Memory B cell (primary cell): ENCODE data around the gene PPFIA2.

ENCODE experiments used
- ATAC-seq: fragments of 150-1000 bp; cut with Tn5 transposase; 2 replicates; pipeline ENCODE4 v1.10.0; 2021; ENCODE audit warnings: low read depth, mild to moderate bottlenecking, moderate library complexity
- DNase-seq, 2 donors: peaks; one replicate each; pipeline ENCODE4 v3.0.0; 2022; ENCODE audit warnings: low spot score in 2 of 2
- H3K27ac Mint-ChIP-seq: one replicate; pipeline ENCODE4 v1.8.0; 2022; ENCODE audit warnings: mild to moderate bottlenecking, moderate library complexity, mixed read lengths
- H3K27me3 Mint-ChIP-seq: one replicate; pipeline ENCODE4 v1.8.0; 2022; ENCODE audit warnings: mixed read lengths
- H3K36me3 Mint-ChIP-seq: one replicate; pipeline ENCODE4 v1.8.0; 2022; ENCODE audit warnings: mild to moderate bottlenecking, mixed read lengths
- H3K4me1 Mint-ChIP-seq: one replicate; pipeline ENCODE4 v1.8.0; 2022; ENCODE audit warnings: mixed read lengths
- H3K4me3 Mint-ChIP-seq: one replicate; pipeline ENCODE4 v1.8.0; 2022; ENCODE audit warnings: mild to moderate bottlenecking, moderate library complexity, mixed read lengths
- H3K9me3 Mint-ChIP-seq: one replicate; pipeline ENCODE4 v1.8.0; 2022; ENCODE audit warnings: mixed read lengths

PPFIA2 gene

GRCh38 chr12:81300454-81300853 is 458.7 kb downstream of the PPFIA2 start:
- Mint-ChIP-seq H3K27ac (no peak overlapping the region), H3K36me3 (no peaks in the 10 kb centered on the region), H3K4me1 (no peaks in the 10 kb centered on the region), H3K9me3 (peaks cover under 1% of the 10 kb centered on the region), H3K27me3 (no peaks in the 10 kb centered on the region), H3K4me3 (no peak overlapping the region)
- DNase-seq, result no peak
- no peak for ATAC-seq

GRCh38 chr12:81297601-81298000 is 461.5 kb downstream of the PPFIA2 start:
- DNase-seq (no peak), ATAC-seq (no peak)
- Mint-ChIP-seq H3K4me1 (no peaks in the 10 kb centered on the region), H3K4me3 (no peak overlapping the region), H3K9me3 (peaks cover 1% of the 10 kb centered on the region), H3K27ac (no peak overlapping the region), H3K27me3 (no peaks in the 10 kb centered on the region), H3K36me3 (no peaks in the 10 kb centered on the region)

GRCh38 chr12:81296556-81297305 is 462.4 kb downstream of the PPFIA2 start:
- no peaks in the 10 kb centered on the region for H3K4me1 Mint-ChIP-seq
- H3K4me3 Mint-ChIP-seq, result no peak overlapping the region
- ATAC-seq (no peak), DNase-seq (no peak)
- H3K27ac Mint-ChIP-seq, result no peak overlapping the region
- no peaks in the 10 kb centered on the region for H3K36me3 Mint-ChIP-seq
- no peaks in the 10 kb centered on the region for H3K27me3 Mint-ChIP-seq
- peaks cover 1% of the 10 kb centered on the region for H3K9me3 Mint-ChIP-seq

GRCh38 chr12:81295251-81295650 is 463.9 kb downstream of the PPFIA2 start:
- Mint-ChIP-seq H3K27me3 (no peaks in the 10 kb centered on the region), H3K4me3 (no peak overlapping the region), H3K4me1 (no peaks in the 10 kb centered on the region), H3K36me3 (no peaks in the 10 kb centered on the region), H3K9me3 (peaks cover 1% of the 10 kb centered on the region), H3K27ac (no peak overlapping the region)
- DNase-seq (no peak), ATAC-seq (no peak)

GRCh38 chr12:81294325-81295190 is 464.6 kb downstream of the PPFIA2 start:
- no peaks in the 10 kb centered on the region for H3K4me1 Mint-ChIP-seq
- no peak overlapping the region for H3K27ac Mint-ChIP-seq
- ATAC-seq, result no peak
- no peak overlapping the region for H3K4me3 Mint-ChIP-seq
- H3K36me3 Mint-ChIP-seq, result no peaks in the 10 kb centered on the region
- no peak for DNase-seq
- peaks cover 1% of the 10 kb centered on the region for H3K9me3 Mint-ChIP-seq
- no peaks in the 10 kb centered on the region for H3K27me3 Mint-ChIP-seq

GRCh38 chr12:81288651-81289050 is 470.5 kb downstream of the PPFIA2 start:
- ATAC-seq (no peak), DNase-seq (no peak)
- Mint-ChIP-seq H3K4me3 (no peak overlapping the region), H3K27ac (no peak overlapping the region), H3K36me3 (no peaks in the 10 kb centered on the region), H3K4me1 (no peaks in the 10 kb centered on the region), H3K9me3 (peaks cover 2% of the 10 kb centered on the region), H3K27me3 (no peaks in the 10 kb centered on the region)

- H3K4me3 Mint-ChIP-seq, result no peak overlapping the region
Measured at GRCh38 chr12:81284137-81284536, 475.0 kb downstream of the PPFIA2 start.

GRCh38 chr12:81274637-81275529 is 484.3 kb downstream of the PPFIA2 start:
- ATAC-seq (no peak), DNase-seq (no peak)
- Mint-ChIP-seq H3K36me3 (no peaks in the 10 kb centered on the region), H3K27ac (no peak overlapping the region), H3K27me3 (no peaks in the 10 kb centered on the region), H3K4me1 (no peaks in the 10 kb centered on the region), H3K4me3 (no peak overlapping the region), H3K9me3 (peaks cover 3% of the 10 kb centered on the region)

More at GRCh38 chr12:81284137-81284536, 475.0 kb downstream of the PPFIA2 start:
- peaks cover 2% of the 10 kb centered on the region for H3K9me3 Mint-ChIP-seq
- H3K4me1 Mint-ChIP-seq, result no peaks in the 10 kb centered on the region
- DNase-seq (no peak), ATAC-seq (no peak)
- H3K36me3 Mint-ChIP-seq, result no peaks in the 10 kb centered on the region
- no peak overlapping the region for H3K27ac Mint-ChIP-seq
- H3K27me3 Mint-ChIP-seq, result no peaks in the 10 kb centered on the region

GRCh38 chr12:81270385-81270784 is 488.8 kb downstream of the PPFIA2 start:
- Mint-ChIP-seq H3K4me1 (no peaks in the 10 kb centered on the region), H3K27ac (no peak overlapping the region), H3K27me3 (no peaks in the 10 kb centered on the region), H3K36me3 (no peaks in the 10 kb centered on the region), H3K4me3 (no peak overlapping the region), H3K9me3 (no peaks in the 10 kb centered on the region)
- DNase-seq (no peak), ATAC-seq (no peak)

GRCh38 chr12:81263072-81263471 is 496.1 kb downstream of the PPFIA2 start:
- no peak overlapping the region for H3K4me3 Mint-ChIP-seq
- no peaks in the 10 kb centered on the region for H3K36me3 Mint-ChIP-seq
- H3K27ac Mint-ChIP-seq, result no peak overlapping the region
- no peak for ATAC-seq
- no peaks in the 10 kb centered on the region for H3K27me3 Mint-ChIP-seq
- peaks cover 3% of the 10 kb centered on the region for H3K9me3 Mint-ChIP-seq
- DNase-seq, result no peak
- H3K4me1 Mint-ChIP-seq, result no peaks in the 10 kb centered on the region

GRCh38 chr12:81261508-81262207 is 497.5 kb downstream of the PPFIA2 start:
- H3K27ac Mint-ChIP-seq, result no peak overlapping the region
- DNase-seq (no peak), ATAC-seq (no peak)
- no peak overlapping the region for H3K4me3 Mint-ChIP-seq
- no peaks in the 10 kb centered on the region for H3K4me1 Mint-ChIP-seq
- H3K36me3 Mint-ChIP-seq, result no peaks in the 10 kb centered on the region
- peaks cover 3% of the 10 kb centered on the region for H3K9me3 Mint-ChIP-seq
- no peaks in the 10 kb centered on the region for H3K27me3 Mint-ChIP-seq

GRCh38 chr12:81259360-81259759 is 499.8 kb downstream of the PPFIA2 start:
- H3K27me3 Mint-ChIP-seq, result no peaks in the 10 kb centered on the region
- no peak overlapping the region for H3K4me3 Mint-ChIP-seq
- DNase-seq, result no peak
- no peak overlapping the region for H3K27ac Mint-ChIP-seq
- H3K9me3 Mint-ChIP-seq, result peaks cover 3% of the 10 kb centered on the region
- ATAC-seq, result no peak
- no peaks in the 10 kb centered on the region for H3K4me1 Mint-ChIP-seq
- H3K36me3 Mint-ChIP-seq, result no peaks in the 10 kb centered on the region

- Mint-ChIP-seq H3K36me3 (no peaks in the 10 kb centered on the region), H3K4me1 (no peaks in the 10 kb centered on the region), H3K27me3 (no peaks in the 10 kb centered on the region), H3K27ac (no peak overlapping the region), H3K9me3 (peaks cover 2% of the 10 kb centered on the region), H3K4me3 (no peak overlapping the region)
- ATAC-seq, result no peak
- no peak for DNase-seq
Measured at GRCh38 chr12:81257947-81258551, 501.1 kb downstream of the PPFIA2 start.
